ENCODE results near the gene CSK. TPM values are rescaled to one million over a fixed set of nuclear protein-coding genes. Genes with fewer than 3 reads are reported as not detected.

The CSK gene
- polyA plus RNA-seq, 1 of the 3 experiments (the other 2 are of a cell fraction) = 53.1 TPM

GRCh38 chr15:74838137-74838516 lies 56.2 kb downstream of the CSK start (continued):
- TF ChIP-seq REST (IDR thresholded peaks at IDR 0.05; ENCODE audit: low read depth, low read length) (no peak), NRF1 (IDR thresholded peaks at IDR 0.05; ENCODE audit: low read depth, low read length) (no peak), CTCF (IDR thresholded peaks at IDR 0.05) (no peak)

- H3F3A ChIP-seq (replicated peaks; ENCODE audit: insufficient read depth) = no peaks in the 10 kb centered on the region
- H4K20me1 ChIP-seq (ENCODE audit: insufficient read depth) = no peaks in the 10 kb centered on the region
- TF ChIP-seq TCF12 (IDR thresholded peaks at IDR 0.05) (no peak), CHD2 (IDR thresholded peaks at IDR 0.05; ENCODE audit: low read length, partially characterized antibody) (no peak), RCOR1 (IDR thresholded peaks at IDR 0.05; ENCODE audit: low read length) (no peak), RFX5 (IDR thresholded peaks at IDR 0.05; ENCODE audit: low read length) (no peak), MXI1 (IDR thresholded peaks at IDR 0.05; ENCODE audit: low read depth, low read length) (no peak), ZBTB33 (IDR thresholded peaks at IDR 0.05; ENCODE audit: borderline replicate concordance, low read depth) (no peak), PBX3 (IDR thresholded peaks at IDR 0.05) (no peak), TAF1 (IDR thresholded peaks at IDR 0.05; ENCODE audit: borderline replicate concordance, low read depth, low read length) (no peak), POLR2AphosphoS5 (IDR thresholded peaks at IDR 0.05; ENCODE audit: low read depth, low read length) (no peak), RXRA (IDR thresholded peaks at IDR 0.05; ENCODE audit: borderline replicate concordance, low read depth) (no peak), FOXJ3 (CRISPR knock-in tag; IDR thresholded peaks at IDR 0.05) (no peak)
- H3K9me3 ChIP-seq = no peaks in the 10 kb centered on the region
- no peaks in the 10 kb centered on the region for H3K27me3 ChIP-seq (ENCODE audit: insufficient read depth)
- POLR2A ChIA-PET = no interaction called here
- no peak overlapping the region for H3K4me3 ChIP-seq (ENCODE audit: low read depth in 2 of 2, low read length in 1 of 2)
- no peak overlapping the region for H3K27ac ChIP-seq (ENCODE audit: low read depth in 2 of 2, low read length in 1 of 2)
- CTCF ChIA-PET = interaction anchor here (0.7 to 10.8 kb wide), 8 partner anchors 11 to 94 kb away, joined by 3 to 95 read pairs (median 4); partner anchors contain the start of gene CSK
- no peak for DNase-seq
- H3K4me1 ChIP-seq (ENCODE audit: control insufficient read depth in 1 of 2, insufficient read depth in 2 of 2, low read depth in 1 of 2, low read length in 1 of 2) = peaks cover 0 to 16% of the 10 kb centered on the region in 2 experiments; a peak in 2 of 4 replicates
- no peaks in the 10 kb centered on the region for H3K9me2 ChIP-seq
- no peak overlapping the region for H2AFZ ChIP-seq (ENCODE audit: low read depth)
- 88% methylated on average over 9 of the region's 11 CpGs for WGBS (ENCODE audit: low lambda C conversion rate)
- H3K4me2 ChIP-seq = no peak overlapping the region
- peaks cover 0 to 31% of the 10 kb centered on the region in 2 experiments for H3K36me3 ChIP-seq (replicated peaks in 1 of 2; ENCODE audit: control insufficient read depth in 1 of 2, insufficient read depth in 2 of 2, low read length in 1 of 2)
- no peak overlapping the region for H3K9ac ChIP-seq
- H3K79me2 ChIP-seq (ENCODE audit: insufficient read depth) = no peaks in the 10 kb centered on the region
Measured at GRCh38 chr15:74838746-74839525, 57.1 kb downstream of the CSK start.
